HCT116 (cell line): ENCODE measurements around the gene NME2.

ENCODE experiments used
- CTCF ChIP-seq, 3 experiments: fragments of 200-600 bp in 1 of 3; sonication (generic) in 1 of 3; IDR thresholded peaks in 2 of 3; conservative IDR thresholded peaks in 1 of 3; 2 replicates each; pipeline ENCODE4 v1.5.1; 2012 to 2017; ENCODE audit warnings: low read depth in 2 of 3, low read length in 2 of 3, antibody characterized with exemption in 1 of 3, borderline replicate concordance in 1 of 3, control low read depth in 1 of 3, mild to moderate bottlenecking in 1 of 3, mixed read lengths in 1 of 3, mixed run types in 1 of 3, moderate library complexity in 1 of 3; ENCODE audit not compliant: insufficient read depth in 1 of 3
- EZH2 ChIP-seq: fragments of 200-600 bp; sonication (generic); IDR thresholded peaks from 2 replicates; pipeline ENCODE4 v1.6.1; 2017; ENCODE audit warnings: antibody characterized with exemption, mixed run types
- POLR2A ChIP-seq: IDR thresholded peaks from 2 replicates; pipeline ENCODE4 v1.7.0; 2011; ENCODE audit warnings: borderline replicate concordance; ENCODE audit not compliant: insufficient read depth, insufficient read length; ENCODE audit errors: extremely low read depth
- POLR2AphosphoS5 ChIP-seq: IDR thresholded peaks from 2 replicates; pipeline ENCODE4 v1.6.1; 2011; ENCODE audit warnings: mild to moderate bottlenecking, low read depth, low read length, moderate library complexity

GRCh38 chr17:51152766-51153209, 13.4 kb upstream of the NME2 start:
- no peak for TF ChIP-seq POLR2A
- no peak for TF ChIP-seq CTCF (IDR thresholded peaks at IDR 0.05 in 2 of 3, conservative IDR thresholded peaks at IDR 0.05 in 1 of 3; ENCODE audit: borderline replicate concordance in 1 of 3, insufficient read depth in 1 of 3, low read depth in 2 of 3, low read length in 2 of 3)
- TF ChIP-seq EZH2, result no peak
- TF ChIP-seq POLR2AphosphoS5, result no peak
